GM12874 (cell line): ENCODE results near the gene FTH1.

ENCODE experiments used
- CTCF ChIP-seq: IDR thresholded peaks from 2 replicates; pipeline ENCODE4 v1.5.1; 2011; ENCODE audit warnings: low read depth, mild to moderate bottlenecking, control low read depth, low read length, moderate library complexity; ENCODE audit not compliant: insufficient read depth

The FTH1 gene

GRCh38 chr11:61963282-61964057 is 4.0 kb downstream of the FTH1 start:
- no peak for TF ChIP-seq CTCF

GRCh38 chr11:61963016-61963281 is 4.5 kb downstream of the FTH1 start:
- TF ChIP-seq CTCF = no peak

GRCh38 chr11:61962213-61963015 is 5.0 kb downstream of the FTH1 start:
- TF ChIP-seq CTCF = no peak

- no peak for TF ChIP-seq CTCF
Observed at GRCh38 chr11:61961570-61962212, 5.7 kb downstream of the FTH1 start.

- TF ChIP-seq CTCF = no peak
Observed at GRCh38 chr11:61960532-61960931, 6.9 kb downstream of the FTH1 start.

- no peak for TF ChIP-seq CTCF
Observed at GRCh38 chr11:61959678-61960077, 7.8 kb downstream of the FTH1 start.

- TF ChIP-seq CTCF = no peak
Observed at GRCh38 chr11:61959114-61959513, 8.3 kb downstream of the FTH1 start.
